ENCODE measurements around the gene RUSC2.

- TF ChIP-seq POLR2AphosphoS5 (IDR thresholded peaks at IDR 0.05; ENCODE audit: borderline replicate concordance, low read depth, low read length) (no peak), EZH2 (IDR thresholded peaks at IDR 0.05) (no peak)
These were observed 29.9 kb downstream of the RUSC2 start for GRCh38 chr9:35519692-35520363.
